CD4-positive, alpha-beta T cell treated with Interleukin-6 at 100 ng/mL for 8 hours (primary cell): ENCODE data around the gene CNTROB.
A peak's percentile ranks its signal among the peaks of the same experiment; 100 is the strongest.
"Not testable (repeated sequence)": the region's sequence is repeated elsewhere in the genome, so short reads cannot be mapped to it uniquely, and the experiment has no call there.

Source experiments
- DNase-seq: peaks from one replicate; pipeline ENCODE4 v3.0.0-alpha.2; 2020; ENCODE audit warnings: mixed read lengths, low spot score

The CNTROB gene

DNA sequence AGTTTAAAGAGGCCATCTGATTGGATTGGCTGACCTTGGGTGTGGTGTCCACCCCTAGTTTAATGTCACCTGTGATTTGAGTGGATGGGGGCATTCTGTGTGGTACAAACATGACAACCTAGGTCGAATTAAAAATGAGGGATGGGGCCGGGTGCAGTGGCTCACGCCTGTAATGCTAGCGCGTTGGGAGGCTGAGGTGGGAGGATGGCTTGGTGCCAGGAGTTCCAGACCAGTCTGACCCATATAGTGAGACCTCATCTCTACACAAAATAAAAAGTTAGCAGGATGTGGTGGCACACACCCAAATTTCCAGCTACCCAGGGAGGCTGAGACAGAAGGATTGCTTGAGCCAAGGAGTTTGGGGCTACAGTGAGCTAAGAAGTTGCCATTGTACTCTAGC lies 14.4 kb downstream of the CNTROB start:
- DNase-seq = no peak

DNA sequence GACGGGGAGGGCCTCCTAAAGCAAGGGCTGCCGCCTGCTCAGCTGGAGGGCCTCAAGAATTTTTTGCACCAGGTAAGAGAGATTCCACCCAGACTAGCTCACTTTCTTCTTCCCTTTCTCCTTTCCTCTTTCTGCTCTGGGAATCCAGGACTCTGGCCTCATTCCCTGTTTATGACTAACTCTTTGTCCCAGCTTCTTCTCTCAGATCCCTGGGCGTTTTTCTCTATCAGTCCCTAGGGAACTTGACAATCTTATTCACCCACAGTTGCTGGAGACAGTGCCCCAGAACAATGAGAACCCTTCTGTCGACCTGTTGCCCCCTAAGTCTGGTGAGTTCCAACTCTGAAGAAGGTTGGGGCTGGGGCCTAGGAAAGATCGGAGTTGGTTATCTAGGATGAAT lies 15.6 kb downstream of the CNTROB start:
- no peak for DNase-seq

DNA sequence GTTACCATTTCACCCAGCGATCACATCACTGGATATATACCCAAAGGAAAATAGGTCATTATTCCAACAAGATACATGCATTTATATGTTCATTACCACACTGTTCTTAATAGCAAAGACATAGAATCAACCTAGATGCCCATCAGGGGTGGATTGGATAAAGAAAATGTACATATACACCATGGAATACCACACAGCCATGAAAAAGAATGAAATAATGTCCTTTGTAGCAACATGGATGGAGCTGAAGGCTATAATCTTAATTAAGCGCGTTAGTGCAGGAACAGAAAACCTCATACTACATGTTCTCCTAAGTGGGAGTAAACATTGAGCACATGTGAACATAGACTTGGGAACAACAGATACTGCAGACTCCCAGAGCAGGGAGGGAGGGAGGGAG lies 18.6 kb downstream of the CNTROB start:
- DNase-seq = no peak

DNA sequence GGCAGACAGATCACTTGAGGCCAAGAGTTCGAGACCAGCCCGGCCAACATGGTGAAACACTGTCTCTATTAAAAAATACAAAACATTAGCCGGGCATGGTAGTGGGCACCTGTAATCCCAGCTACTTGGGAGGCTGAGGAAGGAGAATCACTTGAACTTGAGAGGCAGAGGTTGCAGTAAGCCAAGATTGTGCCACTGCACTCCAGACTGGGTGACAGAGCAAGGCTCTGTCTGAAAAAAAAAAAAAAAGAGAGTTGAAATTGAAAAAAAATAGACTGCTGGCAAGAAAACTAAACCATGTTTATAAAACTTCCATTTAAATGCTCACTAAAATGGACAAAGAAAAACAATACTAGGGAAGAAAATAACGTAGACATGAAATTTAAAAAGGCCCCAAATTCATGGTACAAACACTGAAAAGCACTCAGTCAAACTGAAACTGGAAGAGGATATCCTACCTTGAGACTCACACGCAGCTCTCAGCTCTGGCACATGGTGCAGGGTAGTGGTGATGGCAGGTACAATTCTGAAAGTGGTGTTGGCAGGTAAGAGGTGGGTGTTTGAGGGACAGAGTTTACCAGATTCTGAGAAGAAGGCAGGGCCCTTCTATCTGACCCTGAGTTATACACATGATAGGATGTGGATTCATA lies 19.3 kb downstream of the CNTROB start:
- DNase-seq = peak; percentile 7

DNA sequence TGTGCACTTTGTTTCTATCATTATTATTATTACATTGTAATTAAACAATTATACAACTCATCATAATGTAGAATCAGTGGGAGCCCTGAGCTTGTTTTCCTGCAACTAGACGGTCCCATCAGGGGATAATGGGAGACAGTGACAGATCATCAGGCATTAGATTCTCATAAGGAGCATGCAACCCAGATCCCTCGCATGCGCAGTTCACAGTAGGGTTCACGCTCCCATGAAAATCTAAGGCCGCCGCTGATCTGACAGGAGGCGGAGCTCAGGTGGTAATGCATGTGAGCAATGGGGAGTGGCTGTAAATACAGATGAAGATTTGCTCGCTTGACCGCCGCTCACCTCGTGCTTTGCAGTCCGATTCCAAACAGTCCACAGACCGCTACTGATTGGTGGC lies 21.3 kb downstream of the CNTROB start:
- DNase-seq = not testable (repeated sequence)

DNA sequence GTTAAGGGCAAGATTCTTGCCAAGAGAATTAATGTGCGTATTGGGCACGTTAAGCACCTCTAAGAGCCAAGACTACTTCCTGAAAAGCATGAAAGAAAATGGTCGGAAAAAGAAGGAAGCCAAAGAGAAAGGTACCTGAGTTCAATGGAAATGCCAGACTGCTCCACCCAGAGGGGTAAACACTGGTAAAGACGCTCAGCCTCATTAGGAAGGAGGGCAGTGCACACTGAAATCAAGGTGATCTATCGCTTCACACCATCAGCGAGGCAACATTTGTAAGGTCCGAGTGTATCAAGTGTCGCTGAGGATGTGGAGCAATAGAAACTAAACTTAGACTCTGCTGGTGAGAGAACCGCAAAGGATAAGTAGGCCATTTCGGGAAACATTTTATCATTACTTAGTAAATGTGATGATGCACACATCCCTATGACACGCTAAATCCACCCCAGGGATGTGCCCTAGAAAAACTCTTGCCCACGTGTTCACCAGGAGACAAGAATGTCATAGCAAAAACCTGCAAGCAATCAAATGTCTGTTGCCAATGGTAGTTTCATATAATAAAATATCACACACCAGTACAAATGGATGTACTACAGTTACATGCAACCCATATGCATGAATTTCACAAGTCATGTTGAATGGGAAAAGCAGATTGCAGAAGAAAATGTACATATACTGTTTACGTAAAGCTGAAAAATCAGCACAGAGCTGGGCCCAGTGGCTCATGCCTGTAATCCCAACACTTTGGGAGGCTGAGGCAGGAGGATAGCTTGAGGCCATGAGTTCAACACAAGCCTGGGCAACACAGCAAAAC lies 23.6 kb downstream of the CNTROB start:
- DNase-seq = no peak

DNA sequence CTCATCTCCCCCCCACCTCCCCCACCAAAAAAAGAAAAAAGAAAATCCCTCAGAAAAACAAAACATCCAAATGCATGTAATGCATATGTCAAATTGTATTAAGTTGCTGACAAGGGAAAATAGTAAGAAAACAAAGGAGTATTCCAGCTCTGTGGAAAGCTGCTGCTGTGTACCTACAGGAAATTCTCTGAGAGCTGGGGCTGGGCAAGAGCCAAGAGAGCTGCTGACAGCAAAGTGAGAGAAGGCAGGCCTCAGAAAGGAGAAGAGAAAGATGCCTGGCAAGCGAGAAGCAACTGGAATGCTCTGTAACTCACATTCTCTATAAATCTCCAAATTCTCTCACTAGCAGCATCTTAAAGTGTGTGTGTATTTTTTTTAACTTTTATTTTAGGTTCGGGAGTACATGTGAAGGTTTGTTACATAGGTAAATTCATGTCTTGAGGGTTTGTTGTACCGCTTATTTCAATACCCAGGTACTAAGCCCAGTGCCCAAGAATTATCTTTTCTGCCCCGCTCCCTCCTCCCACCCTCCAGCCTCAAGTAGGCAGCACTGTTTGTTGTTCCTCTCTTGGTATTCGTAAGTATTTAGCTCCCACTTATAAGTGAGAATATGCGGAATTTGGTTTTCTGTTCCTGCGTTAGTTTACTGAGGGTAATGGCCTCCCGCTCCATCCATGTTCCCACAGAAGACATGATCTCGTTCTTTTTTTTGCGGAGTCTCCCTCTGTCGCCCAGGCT lies 24.4 kb downstream of the CNTROB start:
- DNase-seq = no peak

DNA sequence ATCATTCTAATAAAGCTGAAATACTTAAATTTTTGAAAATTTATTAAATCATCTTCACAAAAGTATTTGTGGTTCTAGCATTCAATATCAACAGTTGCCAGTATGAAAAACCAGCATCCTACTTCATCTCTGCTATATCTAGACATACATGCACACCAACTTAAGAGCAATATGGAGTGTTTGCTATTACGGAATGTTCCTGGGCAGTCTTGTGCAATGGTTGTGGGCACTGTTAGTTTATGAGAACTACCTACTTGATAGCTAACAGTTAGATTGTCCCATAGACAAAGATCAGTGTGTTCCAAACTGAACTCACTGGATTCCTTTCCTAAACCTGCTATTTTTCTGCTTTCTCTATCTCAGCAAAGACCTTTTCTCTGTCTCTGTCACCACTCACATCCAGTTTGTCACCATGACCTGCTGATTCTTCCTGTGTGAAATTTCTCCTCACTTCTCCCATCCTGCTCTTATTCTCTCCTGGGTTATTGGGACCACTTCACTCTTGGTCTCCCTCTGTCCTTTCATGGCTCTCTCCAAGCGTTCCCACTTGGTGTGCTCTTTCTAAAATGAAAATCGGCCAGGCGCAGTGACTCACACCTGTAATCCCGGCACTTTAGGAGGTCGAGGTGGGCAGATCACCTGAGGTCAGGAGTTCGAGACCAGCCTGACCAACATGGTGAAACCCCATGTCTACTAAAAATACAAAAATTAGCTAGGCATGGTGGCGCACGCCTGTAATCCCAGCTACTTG lies 27.7 kb downstream of the CNTROB start:
- DNase-seq = no peak

DNA sequence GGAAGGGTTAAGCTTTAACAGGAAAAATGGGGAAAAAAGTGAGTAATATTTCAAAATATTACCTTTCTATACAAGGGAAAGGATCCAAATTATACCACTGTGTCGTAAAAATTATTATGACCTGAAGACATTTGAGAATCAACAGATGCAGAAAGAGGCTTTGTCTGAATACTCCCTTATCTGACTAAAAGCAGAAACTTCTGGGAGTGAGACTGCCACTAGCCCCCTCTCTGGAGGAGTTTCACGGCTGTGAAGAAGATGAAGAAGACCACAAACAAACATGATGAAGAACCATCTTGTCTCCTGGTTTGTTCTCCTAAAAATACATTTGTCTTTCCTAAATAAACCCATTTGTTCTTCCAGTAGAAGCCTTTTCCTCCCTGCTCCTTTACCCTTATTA lies 29.4 kb downstream of the CNTROB start:
- no peak for DNase-seq

DNA sequence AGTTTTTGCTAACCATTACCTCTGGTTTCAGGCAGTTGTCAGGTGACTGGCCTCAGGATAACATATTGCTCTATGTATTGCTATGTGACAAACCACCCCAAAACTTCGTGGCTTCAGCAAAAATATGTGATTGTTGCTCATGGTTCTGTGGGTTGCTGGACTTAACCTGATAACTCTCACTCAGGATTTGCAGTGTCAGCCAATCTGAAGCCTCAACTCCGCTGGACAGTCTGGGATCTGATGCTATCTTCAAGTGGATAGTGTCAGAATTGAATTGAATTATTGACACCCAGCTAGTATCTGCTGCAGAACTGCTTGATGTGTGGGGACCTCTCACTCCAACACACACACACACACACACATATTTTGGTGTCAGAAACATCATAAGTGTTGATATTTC lies 35.7 kb downstream of the CNTROB start:
- no peak for DNase-seq

DNA sequence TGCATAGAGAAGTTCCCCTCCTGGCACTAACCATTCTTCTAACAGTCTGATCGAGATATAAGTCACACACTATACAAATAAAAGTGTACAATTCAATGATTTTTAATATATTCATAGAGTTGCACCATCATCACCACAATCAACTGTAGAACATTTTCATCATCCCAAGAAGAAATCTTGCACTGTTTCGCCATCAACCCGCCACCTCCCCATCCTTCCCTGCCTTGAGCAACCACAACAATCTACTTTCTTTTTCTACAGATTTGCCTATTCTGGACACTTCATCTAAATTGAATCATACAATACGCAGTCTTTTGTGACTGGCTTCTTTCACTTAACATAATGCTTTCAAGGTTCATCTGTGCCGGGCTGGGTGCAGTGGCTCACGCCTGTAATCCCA lies 37.4 kb downstream of the CNTROB start:
- DNase-seq = no peak

DNA sequence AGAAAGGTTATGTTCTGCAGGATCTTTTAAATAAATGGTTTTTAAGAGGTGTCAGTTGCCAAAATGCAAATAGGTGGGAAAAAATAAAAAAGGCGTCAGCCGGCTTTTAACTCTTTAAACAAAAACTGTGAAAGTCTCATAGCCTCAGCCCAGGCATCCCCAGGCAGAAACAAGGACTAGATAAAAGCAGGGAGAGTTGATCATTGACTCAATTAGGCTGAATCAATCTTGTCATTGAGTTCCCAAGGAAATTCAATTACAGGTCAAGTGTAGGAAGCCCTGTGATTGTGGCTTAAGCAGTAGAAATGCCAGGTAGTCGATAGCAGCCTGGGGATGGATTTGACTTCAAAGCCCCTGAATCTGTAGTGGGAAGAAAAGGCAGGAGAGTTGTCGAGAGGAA lies 39.6 kb downstream of the CNTROB start:
- DNase-seq = no peak

DNA sequence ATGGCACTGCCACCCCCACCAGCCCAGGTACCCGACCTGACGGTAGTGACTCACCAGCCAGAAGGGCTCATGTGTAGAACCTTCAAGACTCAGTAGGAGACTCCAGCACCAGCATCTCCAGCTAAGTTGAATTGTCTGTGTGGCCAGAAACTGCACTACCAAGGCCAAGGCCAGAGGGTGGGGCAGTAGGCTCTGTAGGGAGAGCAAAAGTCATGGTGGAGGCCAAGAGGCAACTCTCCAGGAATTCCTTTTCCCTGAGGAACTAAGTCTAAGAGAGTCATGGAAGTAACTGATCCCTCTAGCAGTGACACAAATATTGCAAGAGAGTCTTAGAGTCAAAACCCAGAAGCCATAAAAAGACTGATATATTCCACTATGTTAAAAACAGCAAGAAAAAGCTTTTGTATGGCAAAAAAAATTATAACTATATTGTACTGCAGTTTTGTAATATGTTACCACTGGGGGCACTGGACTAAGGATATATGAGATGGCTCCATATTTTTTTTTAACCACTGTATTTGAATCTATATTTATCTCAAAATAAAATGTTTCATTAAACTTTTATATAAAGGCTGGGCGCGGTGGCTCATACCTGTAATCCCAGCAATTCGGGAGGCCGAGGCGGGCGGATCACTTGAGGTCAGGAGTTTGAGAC lies 40.3 kb downstream of the CNTROB start:
- DNase-seq = no peak

DNA sequence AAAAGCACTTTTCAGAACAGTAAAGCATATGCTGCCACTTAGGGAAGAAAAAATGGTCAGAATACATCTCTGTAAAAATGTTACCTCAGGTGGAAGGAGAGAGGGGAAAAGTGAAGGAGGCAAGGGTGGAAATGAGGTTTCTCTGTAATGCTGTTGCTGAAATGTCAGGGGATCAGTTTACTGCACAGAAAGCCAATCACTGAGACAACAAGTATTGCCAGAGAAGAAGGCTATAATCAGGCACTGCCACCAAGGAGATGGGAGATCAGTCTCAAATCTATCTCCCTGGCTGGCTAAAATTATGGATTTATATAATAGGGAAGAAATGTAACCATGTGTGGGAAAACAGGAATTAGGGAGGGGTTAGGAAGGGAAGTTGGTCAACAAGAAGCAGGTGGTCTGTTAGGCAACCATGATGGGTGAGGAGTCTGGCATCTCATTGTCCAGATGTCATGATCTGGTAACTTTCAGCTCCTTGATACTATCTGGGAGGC lies 42.7 kb downstream of the CNTROB start:
- DNase-seq = no peak

DNA sequence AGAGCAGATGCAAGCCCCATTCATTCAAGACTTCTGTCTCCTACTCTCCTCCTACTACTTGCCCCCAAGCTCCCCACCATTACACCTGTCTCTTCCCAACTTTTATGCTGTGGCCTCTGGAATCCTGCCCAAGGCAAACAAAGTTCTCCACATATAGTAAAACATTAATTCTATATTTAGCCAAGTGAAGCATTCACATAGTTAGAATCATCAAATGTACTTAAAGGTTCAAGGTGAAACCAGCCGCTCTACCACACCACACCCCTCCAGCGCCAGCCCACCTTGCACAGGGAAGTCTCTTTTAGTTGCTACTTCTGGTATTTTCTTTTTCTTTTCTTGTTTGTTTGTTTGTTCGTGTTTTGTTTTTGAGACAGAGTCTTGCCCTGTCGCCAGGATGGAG lies 45.0 kb downstream of the CNTROB start:
- DNase-seq = no peak

DNA sequence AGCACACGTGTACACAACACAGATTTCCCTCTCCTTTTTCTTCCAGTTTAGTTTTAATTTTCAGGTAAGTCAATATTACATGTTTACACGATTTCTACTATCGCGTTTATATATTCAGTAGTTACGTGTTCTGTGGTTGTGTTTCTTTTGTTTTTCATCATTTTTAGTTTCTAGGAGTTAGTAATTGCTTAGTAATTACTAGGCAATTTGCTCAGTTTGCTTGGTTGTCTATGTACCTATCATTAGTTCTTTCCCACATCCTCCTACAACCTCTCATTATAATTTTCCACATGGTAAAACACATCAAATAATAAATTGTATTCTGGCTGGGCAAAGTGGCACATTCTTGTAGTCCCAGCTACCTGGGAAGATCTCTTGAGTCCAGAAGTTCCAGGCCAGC lies 45.8 kb downstream of the CNTROB start:
- no peak for DNase-seq

DNA sequence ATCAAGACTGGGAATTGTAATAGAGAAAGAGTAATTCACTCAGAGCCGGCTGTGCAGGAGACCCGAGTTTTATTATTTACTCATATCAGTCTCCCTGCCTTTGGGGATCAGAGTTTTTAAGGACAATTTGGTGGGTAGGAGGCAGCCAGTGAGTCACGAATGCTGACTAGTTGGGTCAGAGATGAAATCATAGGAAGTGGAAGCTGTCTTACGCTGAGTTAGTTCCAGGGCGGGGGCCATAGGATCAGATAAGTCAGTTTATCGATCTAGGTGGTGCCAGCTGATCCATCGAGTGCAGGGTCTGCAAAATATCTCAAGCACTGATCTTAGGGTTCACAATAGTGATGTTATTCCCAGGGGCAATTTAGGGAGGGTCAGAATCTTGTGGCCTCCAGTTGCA lies 50.2 kb downstream of the CNTROB start:
- DNase-seq = no peak

DNA sequence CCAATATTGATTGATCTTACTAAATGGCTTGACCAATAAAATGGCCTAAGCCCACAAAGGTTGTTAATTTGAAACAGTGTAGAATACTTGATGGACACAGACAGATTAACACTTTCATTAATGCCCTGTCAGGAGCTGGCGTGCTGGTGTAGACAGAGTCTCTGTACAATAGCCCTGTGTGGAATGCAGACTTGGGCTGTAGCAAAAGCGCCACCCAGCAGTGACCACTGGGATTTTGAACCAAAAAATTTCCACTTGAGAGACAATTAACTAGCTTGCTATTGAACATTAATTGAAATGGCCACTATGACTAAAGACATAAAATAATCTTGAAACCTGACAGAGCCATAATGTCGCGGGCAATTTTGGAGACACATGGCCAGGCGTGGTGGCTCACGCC lies 50.7 kb downstream of the CNTROB start:
- no peak for DNase-seq

DNA sequence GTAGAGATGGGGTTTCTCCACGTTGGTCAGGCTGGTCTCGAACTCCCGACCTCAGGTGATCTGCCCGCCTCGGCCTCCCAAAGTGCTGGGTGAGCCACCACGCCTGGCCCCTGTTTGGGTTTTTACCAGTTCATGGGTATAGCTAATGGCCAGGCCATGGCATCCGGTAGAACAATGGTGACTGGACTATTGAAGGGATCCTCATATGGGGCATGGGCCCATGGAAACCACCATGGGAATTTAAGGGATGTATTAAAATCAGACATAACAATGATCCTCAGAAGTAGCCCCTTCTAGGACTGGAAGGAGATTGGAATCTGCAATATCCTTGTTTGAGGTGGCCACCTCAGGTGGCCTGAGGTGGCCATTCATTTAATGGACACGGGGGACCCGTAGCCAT lies 52.9 kb downstream of the CNTROB start:
- DNase-seq = no peak

DNA sequence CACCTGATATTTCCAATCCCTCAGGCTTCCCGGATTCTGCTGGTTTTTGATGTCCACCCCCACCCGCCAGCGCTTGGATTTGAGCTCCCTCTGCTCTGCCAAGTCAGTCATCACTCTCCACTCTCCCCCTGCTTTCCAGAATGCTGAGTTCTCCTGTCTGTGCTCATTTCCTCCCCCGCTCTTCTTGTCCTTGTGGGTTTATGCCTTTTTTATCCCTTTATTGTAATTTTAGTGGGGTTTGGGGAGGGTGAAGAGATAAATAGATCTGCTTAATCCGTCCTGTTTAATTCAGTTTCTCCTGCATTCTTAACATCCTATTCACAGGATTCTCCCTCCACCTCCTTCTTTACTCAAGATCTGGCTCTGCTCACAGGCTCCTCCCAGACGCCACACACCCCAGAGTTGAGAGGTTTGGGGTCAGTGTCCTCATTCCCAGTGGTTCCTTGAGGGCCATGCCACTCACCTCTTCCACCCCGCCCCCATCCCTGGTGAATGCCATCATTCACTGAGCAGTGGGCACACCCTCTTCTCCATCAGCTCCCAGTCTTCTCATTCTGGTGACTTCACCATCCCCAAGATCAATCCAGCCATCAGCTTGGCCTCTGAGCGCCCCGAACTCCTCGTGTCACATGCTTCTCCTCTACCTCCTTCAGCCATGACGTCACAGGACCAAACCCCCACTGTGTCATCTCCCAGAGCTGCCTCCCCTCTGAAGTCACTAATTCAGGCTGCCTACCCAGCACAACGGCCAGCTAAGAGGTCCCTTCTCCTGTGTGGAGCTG lies 55.3 kb downstream of the CNTROB start:
- DNase-seq = no peak

DNA sequence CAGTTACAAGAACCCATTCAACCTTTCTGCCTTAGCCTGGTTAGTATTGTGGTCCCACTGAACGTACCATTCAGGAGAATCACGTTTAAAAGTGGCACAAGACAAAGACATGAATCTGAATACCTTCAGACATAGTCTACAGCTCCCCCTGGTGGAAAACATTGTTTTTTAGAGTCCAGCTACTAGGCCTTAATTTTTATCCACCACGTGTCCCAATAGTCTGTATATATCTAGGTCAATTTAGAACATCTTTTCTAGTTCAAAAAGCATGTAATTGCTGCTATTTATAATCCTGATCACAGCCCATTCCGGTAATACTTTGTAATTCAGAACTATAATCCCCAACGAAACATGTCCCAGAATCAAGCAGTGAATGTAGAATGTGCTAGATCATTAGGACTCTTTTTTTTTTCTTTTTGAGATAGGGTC lies 56.8 kb downstream of the CNTROB start:
- DNase-seq = peak; percentile 85
